Measurements from ENCODE around the gene MFAP3L. TPM values are rescaled to one million over a fixed set of nuclear protein-coding genes. Genes with fewer than 3 reads are reported as not detected.
"Not testable (repeated sequence)": the region's sequence is repeated elsewhere in the genome, so short reads cannot be mapped to it uniquely, and the experiment has no call there.

The MFAP3L gene
- total RNA-seq, 1 donor from 2014 or later = 2.2 TPM

- no peak for DNase-seq (ENCODE audit: low spot score in 2 of 2)
- no peaks in the 10 kb centered on the region for H3K9me3 ChIP-seq
- no peak overlapping the region for H3K4me3 ChIP-seq
- H3K27ac ChIP-seq = no peak overlapping the region
- H3K27me3 ChIP-seq = no peaks in the 10 kb centered on the region
- H3K36me3 ChIP-seq = peaks cover 2 to 13% of the 10 kb centered on the region in 2 donors
- intact Hi-C loops (cut with DNase I) = no loop called here
- no peak for TF ChIP-seq CTCF (IDR thresholded peaks at IDR 0.05)
- H3K4me1 ChIP-seq = no peaks in the 10 kb centered on the region
Observed at GRCh38 chr4:170057866-170058265, 31.7 kb upstream of the MFAP3L start.

GRCh38 chr4:170052919-170053318 lies 26.7 kb upstream of the MFAP3L start:
- Histone ChIP-seq H3K9me3 (no peaks in the 10 kb centered on the region), H3K36me3 (no peaks in the 10 kb centered on the region), H3K4me3 (no peak overlapping the region), H3K4me1 (no peaks in the 10 kb centered on the region), H3K27me3 (no peaks in the 10 kb centered on the region), H3K27ac (no peak overlapping the region)
- intact Hi-C loops (cut with DNase I) = no loop called here
- TF ChIP-seq CTCF (IDR thresholded peaks at IDR 0.05) = no peak
- DNase-seq (ENCODE audit: low spot score in 2 of 2) = no peak

- no peaks in the 10 kb centered on the region for H3K27me3 ChIP-seq
- no peak overlapping the region for H3K4me3 ChIP-seq
- no peaks in the 10 kb centered on the region for H3K36me3 ChIP-seq
- no peak for TF ChIP-seq CTCF (IDR thresholded peaks at IDR 0.05)
- no peaks in the 10 kb centered on the region for H3K4me1 ChIP-seq
- intact Hi-C loops (cut with DNase I) = no loop called here
- no peaks in the 10 kb centered on the region for H3K9me3 ChIP-seq
- DNase-seq (ENCODE audit: low spot score in 2 of 2) = no peak
- H3K27ac ChIP-seq = no peak overlapping the region
Observed at GRCh38 chr4:170051402-170051801, 25.2 kb upstream of the MFAP3L start.

GRCh38 chr4:170049766-170050165 lies 23.6 kb upstream of the MFAP3L start:
- no peak for DNase-seq (ENCODE audit: low spot score in 2 of 2)
- H3K27me3 ChIP-seq = no peaks in the 10 kb centered on the region
- H3K27ac ChIP-seq = no peak overlapping the region
- no peak overlapping the region for H3K4me3 ChIP-seq
- no peak for TF ChIP-seq CTCF (IDR thresholded peaks at IDR 0.05)
- no peaks in the 10 kb centered on the region for H3K4me1 ChIP-seq
- H3K9me3 ChIP-seq = no peaks in the 10 kb centered on the region
- no peaks in the 10 kb centered on the region for H3K36me3 ChIP-seq
- intact Hi-C loops (cut with DNase I) = loop anchor here (2.0 kb wide), 1 partner anchor 239 kb away; no protein-coding TSS in a partner anchor

GRCh38 chr4:170047771-170048354 lies 21.7 kb upstream of the MFAP3L start:
- intact Hi-C loops (cut with DNase I) = loop anchor here (1.0 to 2.0 kb wide), 2 partner anchors 146 to 237 kb away; no protein-coding TSS in a partner anchor
- no peaks in the 10 kb centered on the region for H3K9me3 ChIP-seq
- no peak overlapping the region for H3K27ac ChIP-seq
- peak; percentile 65 to 74 (median 66) for TF ChIP-seq CTCF (IDR thresholded peaks at IDR 0.05)
- no peak overlapping the region for H3K4me3 ChIP-seq
- no peaks in the 10 kb centered on the region for H3K4me1 ChIP-seq
- H3K36me3 ChIP-seq = no peaks in the 10 kb centered on the region
- no peaks in the 10 kb centered on the region for H3K27me3 ChIP-seq
- peak in 1 of 2 donors; percentile 68 for DNase-seq (ENCODE audit: low spot score in 2 of 2)

- intact Hi-C loops (cut with DNase I); H3K27me3 ChIP-seq; H3K4me3 ChIP-seq; DNase-seq (ENCODE audit: low spot score in 2 of 2); H3K27ac ChIP-seq; H3K36me3 ChIP-seq; H3K9me3 ChIP-seq; H3K4me1 ChIP-seq: not testable (repeated sequence)
Observed at GRCh38 chr4:170046156-170046555, 20.0 kb upstream of the MFAP3L start.
